HCT116 (cell line): ENCODE measurements around the gene TMEM238. TPM values are rescaled to one million over a fixed set of nuclear protein-coding genes. Genes with fewer than 3 reads are reported as not detected.

Experiments used
- ATAC-seq: fragments of 200-7000 bp; cut with Tn5 transposase; 2 replicates; pipeline ENCODE4 v1.9.1; 2020; ENCODE audit warnings: mild to moderate bottlenecking, moderate library complexity
- BruUV-seq: library from RNA; stranded (reverse); fragments of 400-500 nt; replicated peaks from 2 replicates; lab custom pipeline; 2021; lab: Mats Ljungman, UMichigan
- CTCF ChIA-PET: fragments of 300-600 bp; sonication (Branson Sonifier 250); formaldehyde crosslinking; loops from one replicate; lab custom pipeline; 2021; ENCODE audit warnings: antibody characterized with exemption; lab: Charles Lee
- POLR2A ChIA-PET: fragments of 300-600, 350-600 bp; sonication (Branson Sonifier 250); formaldehyde crosslinking; loops from one replicate; lab custom pipeline; 2021; ENCODE audit warnings: antibody characterized with exemption; lab: Charles Lee
- RAD21 ChIA-PET, 2 experiments: fragments of 300-600 bp; sonication (Branson Sonifier 250); formaldehyde crosslinking; loops; one replicate each; lab custom pipeline; 2023; ENCODE audit warnings: low total read pairs in 2 of 2; ENCODE audit not compliant: uncharacterized antibody in 2 of 2, unreplicated experiment in 2 of 2, low non-redundant PET in 1 of 2; lab: Charles Lee
- DNase-seq: peaks from one replicate; pipeline ENCODE4 v3.0.0-alpha.2; 2010; ENCODE audit warnings: low read depth, low spot score
- H2AFZ ChIP-seq: fragments of 200-600 bp; shearing (Covaris generic), sonication (generic); 2 replicates; pipeline ENCODE4 v1.6.1; 2017; ENCODE audit warnings: low read depth, mixed run types, mixed read lengths, antibody characterized with exemption, low read length; ENCODE audit not compliant: poor library complexity, severe bottlenecking
- H3K27ac ChIP-seq: 2 replicates; pipeline ENCODE4 v1.5.1; 2012; ENCODE audit warnings: low read depth, low read length
- H3K27me3 ChIP-seq: fragments of 200-600 bp; sonication (generic); 2 replicates; pipeline ENCODE4 v1.6.1; 2016; ENCODE audit warnings: mixed run types, low read length, mixed read lengths; ENCODE audit not compliant: insufficient read depth
- H3K36me3 ChIP-seq, 2 experiments: fragments of 200-500 bp in 1 of 2; fragments of 200-600 bp in 1 of 2; sonication (Bioruptor generic) in 1 of 2; sonication (generic) in 1 of 2; 2 replicates each; pipeline versions ENCODE4 v1.5.1 to v1.6.1; 2014 to 2016; ENCODE audit warnings: low read length in 2 of 2, inconsistent platforms in 1 of 2, mixed read lengths in 1 of 2, mixed run types in 1 of 2; ENCODE audit not compliant: insufficient read depth in 2 of 2, control insufficient read depth in 1 of 2
- H3K4me1 ChIP-seq, 2 experiments: fragments of 200-600 bp in 1 of 2; sonication (generic) in 1 of 2; 2 replicates each; pipeline versions ENCODE4 v1.5.1 to v1.6.1; 2012 to 2017; ENCODE audit warnings: low read length in 2 of 2, inconsistent platforms in 1 of 2, mild to moderate bottlenecking in 1 of 2, mixed read lengths in 1 of 2, mixed run types in 1 of 2, moderate library complexity in 1 of 2; ENCODE audit not compliant: insufficient read depth in 2 of 2, control insufficient read depth in 1 of 2
- H3K4me2 ChIP-seq: fragments of 200-600 bp; sonication (generic); 2 replicates; pipeline ENCODE4 v1.6.1; 2017; ENCODE audit warnings: mixed run types, low read length, mixed read lengths
- H3K4me3 ChIP-seq, 2 experiments: fragments of 200-600 bp in 1 of 2; sonication (generic) in 1 of 2; replicated peaks in 1 of 2; 2 replicates each; pipeline ENCODE4 v1.5.1; 2011 to 2016; ENCODE audit warnings: low read length in 2 of 2, control low read depth in 1 of 2, low read depth in 1 of 2, mild to moderate bottlenecking in 1 of 2, mixed read lengths in 1 of 2, mixed run types in 1 of 2
- H3K79me2 ChIP-seq: fragments of 200-600 bp; sonication (generic); 2 replicates; pipeline ENCODE4 v1.6.1; 2017; ENCODE audit warnings: mild to moderate bottlenecking, mixed run types, low read length, moderate library complexity, mixed read lengths; ENCODE audit not compliant: insufficient read depth
- H3K9ac ChIP-seq: fragments of 200-600 bp; sonication (generic); 2 replicates; pipeline ENCODE4 v1.6.1; 2016; ENCODE audit warnings: low read length, mixed read lengths
- H3K9me2 ChIP-seq: fragments of 200-600 bp; sonication (generic), shearing (Covaris generic); 2 replicates; pipeline ENCODE4 v1.6.1; 2017; ENCODE audit warnings: mixed run types, mild to moderate bottlenecking, moderate library complexity; ENCODE audit not compliant: insufficient read depth
- H3K9me3 ChIP-seq, 2 experiments: fragments of 200-500 bp in 1 of 2; fragments of 200-600 bp in 1 of 2; sonication (Bioruptor generic) in 1 of 2; sonication (generic) in 1 of 2; 2 replicates each; pipeline ENCODE4 v1.6.1; 2014 to 2017; ENCODE audit warnings: low read length in 2 of 2, mixed read lengths in 2 of 2, inconsistent platforms in 1 of 2, low read depth in 1 of 2, mild to moderate bottlenecking in 1 of 2, mixed run types in 1 of 2, moderate library complexity in 1 of 2; ENCODE audit not compliant: control insufficient read depth in 1 of 2, insufficient read depth in 1 of 2
- H4K20me1 ChIP-seq: fragments of 200-600 bp; sonication (generic), shearing (Covaris generic); 2 replicates; pipeline ENCODE4 v1.6.1; 2017; ENCODE audit warnings: mixed run types, mild to moderate bottlenecking, moderate library complexity; ENCODE audit not compliant: insufficient read depth
- CBX3 ChIP-seq: IDR thresholded peaks from 2 replicates; pipeline ENCODE4 v1.6.1; 2012; ENCODE audit warnings: low read depth
- FOSL1 ChIP-seq: IDR thresholded peaks from 2 replicates; pipeline ENCODE4 v1.6.1; 2012; ENCODE audit warnings: low read depth
- POLR2A ChIP-seq: IDR thresholded peaks from 2 replicates; pipeline ENCODE4 v1.7.0; 2011; ENCODE audit warnings: borderline replicate concordance; ENCODE audit not compliant: insufficient read depth, insufficient read length; ENCODE audit errors: extremely low read depth
- RAD21 ChIP-seq: IDR thresholded peaks from 2 replicates; pipeline ENCODE4 v1.6.1; 2012; ENCODE audit warnings: low read depth, mild to moderate bottlenecking
- SIN3A ChIP-seq: IDR thresholded peaks from 2 replicates; pipeline ENCODE4 v1.6.1; 2012; ENCODE audit warnings: low read depth
- YY1 ChIP-seq: IDR thresholded peaks from 2 replicates; pipeline ENCODE4 v1.6.1; 2011; ENCODE audit warnings: low read length, low read depth, moderate library complexity, mild to moderate bottlenecking; ENCODE audit not compliant: insufficient replicate concordance; ENCODE audit errors: extremely low read depth
- intact Hi-C: fragments of 100-400 bp; cut with micrococcal nuclease; formaldehyde crosslinking; loops from 2 replicates; pipeline ENCODE4 v1.10.0; 2022
- total RNA-seq: library from RNA; stranded (reverse); gene quantifications from one replicate; pipeline ENCODE4 v1.2.1, GENCODE V29; 2021; ENCODE audit not compliant: unreplicated experiment
- TF ChIP-seq, protein P1 (sequence below): IDR thresholded peaks from 2 replicates; pipeline ENCODE4 v1.6.1; 2012
- TF ChIP-seq, protein P2 (sequence below), 3 experiments: fragments of 200-600 bp in 1 of 3; sonication (generic) in 1 of 3; IDR thresholded peaks in 2 of 3; conservative IDR thresholded peaks in 1 of 3; 2 replicates each; pipeline ENCODE4 v1.5.1; 2012 to 2017; ENCODE audit warnings: low read depth in 2 of 3, low read length in 2 of 3, antibody characterized with exemption in 1 of 3, borderline replicate concordance in 1 of 3, control low read depth in 1 of 3, mild to moderate bottlenecking in 1 of 3, mixed read lengths in 1 of 3, mixed run types in 1 of 3, moderate library complexity in 1 of 3; ENCODE audit not compliant: insufficient read depth in 1 of 3
- TF ChIP-seq, protein P3 (sequence below): IDR thresholded peaks from 2 replicates; pipeline ENCODE4 v1.6.1; 2011; ENCODE audit warnings: mild to moderate bottlenecking, low read length, moderate library complexity; ENCODE audit not compliant: insufficient replicate concordance; ENCODE audit errors: extremely low read depth
- TF ChIP-seq, protein P4 (sequence below): IDR thresholded peaks from 2 replicates; pipeline ENCODE4 v1.6.1; 2012

TMEM238 gene
- total RNA-seq, 1 experiment from 2014 or later = 21.0 TPM

DNA sequence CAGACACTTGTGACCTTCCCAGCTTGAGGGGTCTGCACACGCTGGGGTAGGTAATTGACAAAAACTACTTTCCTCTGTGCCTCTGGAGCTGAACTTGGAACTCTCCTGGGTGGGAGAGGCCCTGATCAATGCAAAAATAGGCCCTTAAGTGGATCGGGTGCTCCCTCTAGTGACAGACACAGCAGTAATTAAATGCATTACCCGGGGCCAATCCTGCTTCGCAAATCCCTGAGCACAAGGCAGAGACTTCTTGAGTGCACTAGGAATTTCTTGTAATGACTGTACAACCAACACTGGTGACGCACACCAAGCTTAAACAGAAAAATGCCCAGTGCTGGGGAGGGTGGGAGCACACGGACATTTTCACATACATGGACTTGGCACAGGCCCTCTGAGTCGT lies 34.1 kb upstream of the TMEM238 start:
- no peaks in the 10 kb centered on the region for H3K36me3 ChIP-seq
- intact Hi-C loops = loop anchor here (1.0 kb wide), 3 partner anchors 206 to 330 kb away; no protein-coding TSS in a partner anchor
- CTCF ChIA-PET = interaction anchor here (0.5 to 1.9 kb wide), 16 partner anchors 86 to 739 kb away, joined by 3 to 14 read pairs (median 4); partner anchors contain the start of genes DNAAF3, PPP1R12C and PPP6R1

More for the DNA sequence above, 34.1 kb upstream of the TMEM238 start:
- no peak overlapping the region for H3K4me2 ChIP-seq
- no peaks in the 10 kb centered on the region for H3K79me2 ChIP-seq
- no peak overlapping the region for H3K4me3 ChIP-seq
- ChIA-PET RAD21 (interaction anchor here (0.6 to 1.2 kb wide), 5 partner anchors 159 to 288 kb away, joined by 3 to 4 read pairs (median 3); partner anchors contain the start of gene PPP6R1 (in 1 of the 2)), POLR2A (interaction anchor here (1.5 kb wide), 1 partner anchor 11 kb away, joined by 5 read pairs; the partner anchor contains the start of gene UBE2S)
- H4K20me1 ChIP-seq = no peaks in the 10 kb centered on the region
- peak; percentile 74 for DNase-seq
- no peaks in the 10 kb centered on the region for H3K9me2 ChIP-seq
- peak; percentile 99 for ATAC-seq
- TF ChIP-seq, protein P1, sequence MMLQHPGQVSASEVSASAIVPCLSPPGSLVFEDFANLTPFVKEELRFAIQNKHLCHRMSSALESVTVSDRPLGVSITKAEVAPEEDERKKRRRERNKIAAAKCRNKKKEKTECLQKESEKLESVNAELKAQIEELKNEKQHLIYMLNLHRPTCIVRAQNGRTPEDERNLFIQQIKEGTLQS = no peak
- TF ChIP-seq RAD21 = peak; percentile 97
- TF ChIP-seq CBX3 = peak; percentile 86
- no peak for TF ChIP-seq POLR2A
- TF ChIP-seq FOSL1 = no peak
- peak; percentile 14 for TF ChIP-seq YY1
- no peak for TF ChIP-seq SIN3A
- TF ChIP-seq, protein P2, sequence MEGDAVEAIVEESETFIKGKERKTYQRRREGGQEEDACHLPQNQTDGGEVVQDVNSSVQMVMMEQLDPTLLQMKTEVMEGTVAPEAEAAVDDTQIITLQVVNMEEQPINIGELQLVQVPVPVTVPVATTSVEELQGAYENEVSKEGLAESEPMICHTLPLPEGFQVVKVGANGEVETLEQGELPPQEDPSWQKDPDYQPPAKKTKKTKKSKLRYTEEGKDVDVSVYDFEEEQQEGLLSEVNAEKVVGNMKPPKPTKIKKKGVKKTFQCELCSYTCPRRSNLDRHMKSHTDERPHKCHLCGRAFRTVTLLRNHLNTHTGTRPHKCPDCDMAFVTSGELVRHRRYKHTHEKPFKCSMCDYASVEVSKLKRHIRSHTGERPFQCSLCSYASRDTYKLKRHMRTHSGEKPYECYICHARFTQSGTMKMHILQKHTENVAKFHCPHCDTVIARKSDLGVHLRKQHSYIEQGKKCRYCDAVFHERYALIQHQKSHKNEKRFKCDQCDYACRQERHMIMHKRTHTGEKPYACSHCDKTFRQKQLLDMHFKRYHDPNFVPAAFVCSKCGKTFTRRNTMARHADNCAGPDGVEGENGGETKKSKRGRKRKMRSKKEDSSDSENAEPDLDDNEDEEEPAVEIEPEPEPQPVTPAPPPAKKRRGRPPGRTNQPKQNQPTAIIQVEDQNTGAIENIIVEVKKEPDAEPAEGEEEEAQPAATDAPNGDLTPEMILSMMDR (IDR thresholded peaks at IDR 0.05 in 2 of 3, conservative IDR thresholded peaks at IDR 0.05 in 1 of 3; ENCODE audit: borderline replicate concordance in 1 of 3, insufficient read depth in 1 of 3, low read depth in 2 of 3, low read length in 2 of 3) = peak; percentile 69 to 87 (median 80)
- TF ChIP-seq, protein P3, sequence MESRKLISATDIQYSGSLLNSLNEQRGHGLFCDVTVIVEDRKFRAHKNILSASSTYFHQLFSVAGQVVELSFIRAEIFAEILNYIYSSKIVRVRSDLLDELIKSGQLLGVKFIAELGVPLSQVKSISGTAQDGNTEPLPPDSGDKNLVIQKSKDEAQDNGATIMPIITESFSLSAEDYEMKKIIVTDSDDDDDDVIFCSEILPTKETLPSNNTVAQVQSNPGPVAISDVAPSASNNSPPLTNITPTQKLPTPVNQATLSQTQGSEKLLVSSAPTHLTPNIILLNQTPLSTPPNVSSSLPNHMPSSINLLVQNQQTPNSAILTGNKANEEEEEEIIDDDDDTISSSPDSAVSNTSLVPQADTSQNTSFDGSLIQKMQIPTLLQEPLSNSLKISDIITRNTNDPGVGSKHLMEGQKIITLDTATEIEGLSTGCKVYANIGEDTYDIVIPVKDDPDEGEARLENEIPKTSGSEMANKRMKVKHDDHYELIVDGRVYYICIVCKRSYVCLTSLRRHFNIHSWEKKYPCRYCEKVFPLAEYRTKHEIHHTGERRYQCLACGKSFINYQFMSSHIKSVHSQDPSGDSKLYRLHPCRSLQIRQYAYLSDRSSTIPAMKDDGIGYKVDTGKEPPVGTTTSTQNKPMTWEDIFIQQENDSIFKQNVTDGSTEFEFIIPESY = no peak
- TF ChIP-seq, protein P4, sequence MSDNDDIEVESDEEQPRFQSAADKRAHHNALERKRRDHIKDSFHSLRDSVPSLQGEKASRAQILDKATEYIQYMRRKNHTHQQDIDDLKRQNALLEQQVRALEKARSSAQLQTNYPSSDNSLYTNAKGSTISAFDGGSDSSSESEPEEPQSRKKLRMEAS = peak; percentile 93
- no peak overlapping the region for H3K9ac ChIP-seq
- H3K9me3 ChIP-seq = no peaks in the 10 kb centered on the region
- H3K4me1 ChIP-seq = peaks cover 2 to 6% of the 10 kb centered on the region in 2 experiments; a peak in 1 of 4 replicates
- H3K27me3 ChIP-seq = no peaks in the 10 kb centered on the region
- no TSS peak for BruUV-seq
- H2AFZ ChIP-seq = peak overlapping the region; percentile 86
- H3K27ac ChIP-seq = no peak overlapping the region
